NCI-H1436 treated with DMSO at 0.1 percent for 48 hours (cell line): ENCODE measurements around the gene FGR.
A peak's percentile ranks its signal among the peaks of the same experiment; 100 is the strongest.
"Not testable (repeated sequence)": the region's sequence is repeated elsewhere in the genome, so short reads cannot be mapped to it uniquely, and the experiment has no call there.

Experiments used
- DNase-seq: peaks from one replicate; lab custom pipeline; 2025; lab: John Stamatoyannopoulos, UW

Gene FGR

GRCh38 chr1:27634985-27635367 is at the start of gene FGR:
TSS of gene FGR (minus strand) at chr1:27635185. CDS start at chr1:27623916, 11,269 bp downstream.
- DNase-seq, result no peak

DNA sequence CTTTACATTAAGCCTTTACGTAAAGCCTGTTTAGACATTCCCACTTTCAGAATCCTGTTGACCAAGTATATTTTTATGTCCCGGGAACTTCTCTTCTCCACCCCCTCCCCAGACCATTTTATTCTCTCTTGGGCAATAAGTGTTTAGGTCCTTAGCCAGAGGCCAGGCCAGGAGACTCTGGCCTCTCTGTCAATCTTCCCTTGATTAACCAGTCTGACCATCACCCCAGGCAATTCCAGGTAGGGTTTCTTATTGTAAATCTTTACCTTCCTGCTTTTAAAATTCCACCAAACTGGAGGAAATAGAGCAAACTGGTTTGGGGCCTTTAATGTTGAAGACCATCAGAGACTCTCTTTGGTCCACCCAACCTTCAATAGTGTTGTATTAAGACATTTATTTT is 49.2 kb upstream of the FGR start:
- no peak for DNase-seq

DNA sequence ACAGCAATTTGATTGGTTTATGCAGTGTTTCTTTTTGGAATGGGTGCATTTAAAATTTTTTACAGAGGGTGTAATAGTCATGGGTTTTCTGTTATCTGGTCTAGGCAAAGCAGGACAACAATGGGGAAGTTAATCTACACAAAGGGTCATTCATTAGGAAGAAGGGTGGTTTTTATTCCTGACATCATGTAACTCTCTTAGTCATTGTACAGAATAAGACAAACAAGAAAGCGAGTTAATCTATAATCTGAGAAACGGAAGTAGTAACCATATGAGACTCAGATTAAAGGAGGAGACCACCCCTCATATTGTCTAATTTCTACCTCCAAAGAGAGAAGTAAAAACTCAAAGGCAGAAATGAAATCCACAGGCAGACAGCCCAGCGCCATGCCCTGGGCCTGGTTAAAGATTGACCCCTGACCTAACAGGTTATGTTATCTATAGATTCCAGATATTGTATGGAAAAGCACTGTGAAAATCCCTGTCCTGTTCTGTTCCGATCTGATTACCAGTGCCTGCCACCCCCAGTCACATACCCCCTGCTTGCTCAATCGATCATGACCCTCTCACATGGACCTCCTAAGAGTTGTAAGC is 47.5 kb upstream of the FGR start:
- DNase-seq, result no peak

GRCh38 chr1:27681580-27681979 is 46.6 kb upstream of the FGR start:
- DNase-seq, result not testable (repeated sequence)

- not testable (repeated sequence) for DNase-seq
Observed at GRCh38 chr1:27680225-27680791, 45.3 kb upstream of the FGR start.

DNA sequence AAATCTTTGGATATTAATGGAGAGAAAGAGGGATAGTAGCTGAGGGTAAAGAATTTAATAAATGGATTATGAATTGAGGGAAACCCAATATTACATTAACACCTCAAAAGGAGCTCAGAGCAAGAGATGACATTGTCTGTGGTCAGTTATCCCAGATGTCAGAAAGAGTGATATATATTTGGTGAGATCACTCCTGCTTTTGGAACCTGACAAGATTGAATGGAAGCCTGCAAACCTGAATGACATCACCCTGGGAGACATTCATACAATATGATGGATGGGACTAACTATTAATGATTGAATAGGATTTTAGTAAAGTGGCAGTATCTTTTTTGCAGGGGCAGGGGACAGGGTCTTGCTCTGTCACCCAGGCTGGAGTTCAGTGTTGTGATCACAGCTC is 43.8 kb upstream of the FGR start:
- DNase-seq, result no peak

- no peak for DNase-seq
Observed at GRCh38 chr1:27676410-27676809, 41.4 kb upstream of the FGR start.

DNA sequence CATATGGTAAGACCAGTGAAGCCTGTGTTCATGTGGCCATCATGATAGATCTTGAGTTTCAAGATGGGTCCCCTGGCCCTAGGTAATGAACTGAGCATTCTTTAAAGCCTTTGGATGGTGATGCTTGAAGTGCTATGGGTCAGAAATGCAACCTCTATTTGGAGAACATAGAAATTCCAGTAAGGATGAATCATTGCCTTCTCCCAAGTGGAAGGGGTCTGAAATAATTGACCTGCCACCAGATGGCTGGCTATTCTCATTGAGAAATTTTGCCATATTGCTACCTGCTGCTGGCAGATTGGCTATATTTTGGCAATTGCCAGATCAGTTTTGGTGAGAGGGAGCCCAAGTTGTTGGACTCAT is 37.7 kb upstream of the FGR start:
- no peak for DNase-seq

DNA sequence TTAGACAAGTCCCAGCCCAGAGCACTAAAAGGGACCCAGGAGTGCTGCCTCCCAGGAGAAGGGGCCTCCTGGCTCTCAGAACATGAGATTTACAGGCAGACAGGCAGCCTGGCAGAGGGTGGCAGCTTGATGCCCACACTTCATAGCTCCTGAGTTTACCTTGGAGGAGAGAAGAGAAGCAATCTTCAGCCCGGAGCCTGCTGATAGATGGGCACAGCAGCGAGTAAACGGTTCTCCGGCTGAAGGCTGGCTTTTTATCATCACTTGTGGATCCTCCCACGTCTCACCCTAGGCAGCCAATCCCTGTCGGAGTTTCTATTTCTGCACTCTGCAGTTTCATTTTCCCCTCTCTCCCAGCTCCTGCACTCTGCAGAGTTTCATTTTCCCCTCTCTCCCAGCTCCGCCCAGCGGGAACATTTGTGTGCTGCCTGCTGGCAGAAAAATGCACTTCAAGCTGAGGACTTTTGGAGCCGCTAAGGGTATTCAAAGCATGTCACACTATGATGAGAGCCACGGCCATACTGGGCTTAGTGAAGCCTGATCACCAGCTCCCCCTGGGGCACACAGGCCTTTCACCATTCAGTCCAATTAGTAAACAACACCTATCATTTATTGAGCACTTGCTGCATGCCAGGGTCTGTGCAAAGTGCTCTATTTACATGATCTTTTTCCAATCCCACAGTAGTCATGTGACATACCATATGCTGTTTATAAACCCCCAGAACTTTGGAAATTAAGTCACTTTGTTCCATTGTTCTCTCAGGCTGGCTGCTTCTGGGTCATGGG is 37.2 kb upstream of the FGR start, which contains the start of gene IFI6:
Gene IFI6, minus strand, starts transcription at position 229 of the 786 bp plus-strand sequence. CDS start 2,878 bp downstream, outside the sequence.
- peak; percentile 87 for DNase-seq

DNA sequence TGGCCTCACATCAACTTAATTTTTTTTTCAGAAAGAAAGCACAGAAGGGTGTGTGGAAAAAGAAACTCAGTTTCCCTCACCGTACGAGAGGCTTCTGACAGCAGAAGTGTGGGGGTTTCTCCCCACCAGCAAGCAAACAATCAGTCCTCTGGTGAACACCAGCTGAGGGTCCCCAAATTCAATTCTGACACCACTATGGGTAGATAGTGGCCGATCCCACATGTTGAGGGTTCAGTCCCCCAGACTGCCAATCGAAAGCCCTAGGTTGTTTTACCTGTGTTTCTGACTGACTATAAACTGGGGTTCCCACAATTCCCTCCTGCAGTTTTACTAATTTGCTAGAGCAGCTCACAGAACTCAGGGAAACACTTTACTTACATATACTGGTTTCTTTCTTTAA is 34.9 kb upstream of the FGR start:
- no peak for DNase-seq

DNA sequence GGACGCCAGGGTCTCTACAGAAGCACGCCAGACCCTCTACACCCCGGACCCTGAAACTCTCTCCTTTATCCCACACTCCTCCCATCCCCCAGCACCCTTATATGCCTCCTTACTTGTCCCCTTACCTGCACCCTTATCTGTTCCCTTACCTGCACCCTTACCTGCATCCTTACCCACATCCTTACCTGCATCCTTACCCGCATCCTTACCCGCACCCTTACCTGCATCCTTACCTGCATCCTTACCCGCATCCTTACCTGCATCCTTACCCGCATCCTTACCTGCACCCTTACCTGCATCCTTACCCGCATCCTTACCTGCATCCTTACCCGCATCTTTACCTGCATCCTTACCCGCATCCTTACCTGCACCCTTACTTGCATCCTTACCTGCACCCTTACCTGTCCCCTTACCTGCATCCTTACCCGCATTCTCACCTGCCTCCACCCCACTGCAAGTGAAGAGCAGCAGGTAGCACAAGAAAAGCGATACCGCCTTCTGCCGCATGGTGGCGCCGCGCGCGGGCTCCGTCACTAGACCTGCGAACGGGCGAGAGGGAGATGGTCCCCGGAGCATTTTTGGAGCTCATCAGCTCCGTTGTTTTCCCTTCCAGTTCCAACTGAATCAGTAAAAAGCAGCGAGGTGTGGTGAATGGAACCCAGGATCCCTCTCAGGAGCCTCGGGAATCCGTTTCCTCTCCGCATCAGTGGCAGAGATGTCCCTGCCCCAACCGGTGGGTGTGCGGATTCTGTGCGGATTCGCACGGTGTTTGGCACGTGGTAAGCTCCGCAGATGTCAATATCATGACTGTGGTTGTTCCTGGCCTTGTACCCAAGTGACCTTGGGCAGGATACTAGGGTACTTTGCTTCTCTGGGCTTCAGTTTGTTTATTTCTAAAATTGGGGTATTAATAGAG is 34.1 kb upstream of the FGR start:
- no peak for DNase-seq

GRCh38 chr1:27668121-27668807 is 33.3 kb upstream of the FGR start:
- no peak for DNase-seq

DNA sequence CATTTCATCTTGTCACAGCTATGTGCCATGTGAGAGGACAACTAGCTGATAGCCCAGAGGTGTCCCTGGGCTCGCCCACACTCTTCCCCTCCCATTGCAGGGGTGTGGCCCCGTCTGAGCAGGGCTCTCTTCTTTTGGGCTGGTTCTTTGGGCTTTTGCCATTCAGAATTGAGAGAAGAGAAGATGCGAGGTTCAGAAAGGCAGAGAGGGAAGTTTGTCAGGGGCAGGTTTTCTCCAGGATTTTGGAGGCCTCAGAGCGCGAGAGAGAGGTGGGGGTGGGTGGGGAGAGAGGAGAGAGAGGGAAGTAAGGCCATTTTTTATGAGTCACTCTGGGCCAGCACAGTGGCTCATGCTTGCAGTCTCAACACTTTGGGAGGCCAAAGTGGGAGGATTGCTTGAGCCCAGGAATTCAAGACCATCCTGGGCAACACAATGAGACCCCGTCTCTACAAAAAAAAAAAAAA is 31.8 kb upstream of the FGR start:
- DNase-seq, result no peak

GRCh38 chr1:27666294-27666693 is 31.3 kb upstream of the FGR start:
- DNase-seq, result no peak

DNA sequence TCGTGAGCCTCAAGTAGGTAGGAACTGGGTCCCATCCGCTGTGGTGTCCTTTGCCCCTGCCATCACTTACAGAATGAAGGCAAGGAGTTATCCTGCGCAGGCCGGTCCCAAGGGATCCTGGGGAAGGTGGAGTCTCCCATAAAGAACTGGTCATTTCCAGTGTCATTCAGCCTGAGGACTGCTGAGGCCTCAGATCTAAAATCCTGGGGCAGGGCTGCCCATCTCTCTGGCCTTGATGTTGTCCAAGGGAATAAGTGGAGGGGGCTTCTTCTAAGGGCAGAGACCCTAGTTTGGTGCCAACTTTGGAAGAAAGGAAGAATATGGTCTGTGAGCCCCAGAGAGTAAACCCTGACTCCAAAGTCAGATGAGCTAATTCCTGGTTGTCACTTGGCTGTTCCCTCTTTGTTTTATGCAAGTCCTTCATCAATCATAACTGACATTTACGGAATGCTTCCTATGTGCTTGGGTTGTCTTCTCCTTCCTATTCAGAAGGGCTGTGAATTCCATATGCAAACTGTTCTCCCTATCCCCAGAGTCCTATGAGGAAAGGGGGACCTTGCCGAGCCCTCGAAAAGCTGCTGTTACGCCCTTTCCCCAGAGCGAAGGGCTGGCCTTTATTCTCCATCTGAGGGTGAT is 30.1 kb upstream of the FGR start:
- DNase-seq, result no peak

GRCh38 chr1:27664291-27664690 is 29.3 kb upstream of the FGR start:
- DNase-seq, result no peak

DNA sequence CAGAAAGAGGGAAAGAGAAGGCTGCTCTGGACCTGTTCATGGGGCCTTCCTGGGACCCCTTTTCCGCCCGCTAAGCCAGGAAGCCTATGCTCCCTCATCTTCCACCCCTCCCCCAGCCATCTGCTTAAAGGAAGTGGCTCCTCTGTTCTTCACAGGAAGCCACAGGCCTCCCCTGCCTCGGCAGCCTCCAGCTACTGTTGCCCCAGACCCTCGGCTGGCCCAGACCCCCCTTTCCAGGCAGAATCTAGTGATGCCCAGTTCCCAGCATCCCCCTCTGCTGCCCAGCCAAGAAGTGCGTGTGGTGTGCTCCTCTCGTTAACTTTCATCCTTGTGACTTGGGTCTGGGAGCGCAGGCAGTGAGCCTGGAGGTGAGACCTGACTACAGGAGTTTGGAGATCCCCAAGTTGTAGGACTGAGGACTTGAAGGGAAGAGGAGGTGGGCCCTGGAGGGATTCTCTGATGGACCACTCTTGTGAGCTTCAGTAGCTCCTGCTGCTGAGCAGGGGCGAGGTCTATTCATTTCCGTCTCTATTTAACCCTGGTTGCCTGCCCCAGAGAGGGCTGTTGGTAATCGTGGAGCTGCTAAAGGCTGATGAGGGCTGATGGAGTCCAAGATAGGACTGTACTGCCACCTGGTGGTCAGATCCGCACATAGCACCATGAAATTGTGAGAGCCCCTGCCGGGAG is 27.9 kb upstream of the FGR start:
- no peak for DNase-seq

- no peak for DNase-seq
Observed at GRCh38 chr1:27662261-27662660, 27.3 kb upstream of the FGR start.

DNA sequence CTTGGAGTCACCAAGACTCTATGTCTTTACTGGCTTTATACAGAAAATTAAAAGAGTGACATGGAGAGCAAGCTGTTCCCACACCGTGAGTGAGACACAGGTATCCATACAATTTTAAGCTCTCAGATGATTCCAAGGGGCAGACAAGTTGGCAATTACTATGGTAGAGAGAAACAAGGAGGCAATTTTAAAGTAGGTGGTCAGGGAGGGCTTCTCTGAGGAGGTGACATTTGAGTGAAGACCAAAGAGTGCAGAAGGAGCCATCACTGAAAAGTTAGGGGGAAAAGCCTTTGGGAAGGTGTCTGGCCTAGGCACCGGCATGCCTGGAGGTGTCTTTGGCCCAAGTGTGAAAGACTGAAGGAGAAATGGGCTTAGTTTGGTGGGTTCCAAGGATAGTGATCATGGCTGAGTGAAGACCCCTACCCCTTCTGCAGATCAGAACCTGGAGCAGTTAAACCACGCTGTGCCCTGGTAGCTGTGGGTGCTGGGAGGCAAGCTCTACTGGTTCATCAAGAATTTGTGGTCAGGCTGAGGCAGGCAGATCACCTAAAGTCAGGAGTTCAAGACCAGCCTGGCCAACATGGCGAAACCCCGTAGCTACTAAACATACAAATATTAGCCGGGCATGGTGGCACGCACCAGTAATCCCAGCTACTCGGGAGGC is 26.6 kb upstream of the FGR start:
- DNase-seq, result no peak

GRCh38 chr1:27660300-27660835 is 25.4 kb upstream of the FGR start:
- no peak for DNase-seq
